OCI-LY1 (cell line): Measurements from ENCODE around the gene BCL2A1.

Experiments
- H2AFZ ChIP-seq: fragments of 200-600 bp; sonication (generic), shearing (Covaris generic); 2 replicates; pipeline ENCODE4 v1.6.0; 2014; ENCODE audit warnings: antibody characterized with exemption, mild to moderate bottlenecking, low read length
- H3F3A ChIP-seq: fragments of 200-600 bp; sonication (generic), shearing (Covaris generic); 2 replicates; pipeline ENCODE4 v1.6.0; 2014; ENCODE audit warnings: mild to moderate bottlenecking, antibody characterized with exemption, low read length, moderate library complexity; ENCODE audit not compliant: insufficient read depth
- H3K27ac ChIP-seq: fragments of 200-600 bp; sonication (generic); 2 replicates; pipeline ENCODE4 v1.5.1; 2014; ENCODE audit warnings: low read length, mixed run types, mild to moderate bottlenecking, low read depth; ENCODE audit not compliant: poor library complexity, severe bottlenecking
- H3K27me3 ChIP-seq: fragments of 200-600 bp; sonication (generic); 2 replicates; pipeline ENCODE4 v1.6.0; 2014; ENCODE audit warnings: antibody characterized with exemption, mild to moderate bottlenecking, low read length, moderate library complexity; ENCODE audit not compliant: insufficient read depth
- H3K36me3 ChIP-seq: fragments of 200-600 bp; sonication (generic); 2 replicates; pipeline ENCODE4 v1.6.1; 2014; ENCODE audit warnings: mild to moderate bottlenecking, antibody characterized with exemption, low read length, moderate library complexity, mixed read lengths; ENCODE audit not compliant: insufficient read depth
- H3K4me1 ChIP-seq: fragments of 200-600 bp; sonication (generic); 2 replicates; pipeline ENCODE4 v1.5.1; 2014; ENCODE audit warnings: mild to moderate bottlenecking, low read length, moderate library complexity; ENCODE audit not compliant: insufficient read depth, severe bottlenecking
- H3K4me2 ChIP-seq: fragments of 200-600 bp; sonication (generic), shearing (Covaris generic); 2 replicates; pipeline ENCODE4 v1.6.1; 2014; ENCODE audit warnings: low read length
- H3K4me3 ChIP-seq: fragments of 200-600 bp; sonication (generic); 2 replicates; pipeline ENCODE4 v1.5.1; 2014; ENCODE audit warnings: low read length, low read depth, mild to moderate bottlenecking, mixed read lengths; ENCODE audit not compliant: poor library complexity, severe bottlenecking
- H3K79me2 ChIP-seq: fragments of 200-600 bp; shearing (Covaris generic); 2 replicates; pipeline ENCODE4 v1.6.1; 2016; ENCODE audit warnings: mixed run types, low read length, mixed read lengths; ENCODE audit not compliant: insufficient read depth
- H3K9ac ChIP-seq: fragments of 200-600 bp; sonication (generic), shearing (Covaris generic); 2 replicates; pipeline ENCODE4 v1.6.1; 2014; ENCODE audit warnings: mild to moderate bottlenecking, low read length, mixed read lengths
- H3K9me2 ChIP-seq: fragments of 200-600 bp; sonication (generic), shearing (Covaris generic); 2 replicates; pipeline ENCODE4 v1.6.1; 2014; ENCODE audit warnings: low read depth, mild to moderate bottlenecking, low read length, mixed read lengths
- H3K9me3 ChIP-seq: fragments of 200-600 bp; shearing (Covaris generic); 2 replicates; pipeline ENCODE4 v1.6.1; 2014; ENCODE audit warnings: low read length, mixed read lengths
- H4K20me1 ChIP-seq: fragments of 200-600 bp; sonication (generic), shearing (Covaris generic); 2 replicates; pipeline ENCODE4 v1.6.0; 2016; ENCODE audit warnings: mild to moderate bottlenecking, low read length; ENCODE audit not compliant: insufficient read depth
- EZH2 ChIP-seq: fragments of 200-600 bp; sonication (generic), shearing (Covaris generic); IDR thresholded peaks from 2 replicates; pipeline ENCODE4 v1.8.0; 2017; ENCODE audit warnings: borderline replicate concordance, mixed run types, mild to moderate bottlenecking, antibody characterized with exemption, low read length, moderate library complexity, mixed read lengths
- TF ChIP-seq, protein P1 (sequence below): fragments of 200-600 bp; sonication (generic), shearing (Covaris generic); IDR thresholded peaks from 2 replicates; pipeline ENCODE4 v1.5.1; 2017; ENCODE audit warnings: mild to moderate bottlenecking, antibody characterized with exemption, low read length, moderate library complexity, mixed read lengths

BCL2A1 gene

GRCh38 chr15:79988448-79989117 lies 17.6 kb upstream of the BCL2A1 start:
- H3K9ac ChIP-seq: no peak overlapping the region
- no peaks in the 10 kb centered on the region for H3K79me2 ChIP-seq
- no peak overlapping the region for H3K4me3 ChIP-seq
- H3K4me1 ChIP-seq: no peaks in the 10 kb centered on the region
- H2AFZ ChIP-seq: no peak overlapping the region
- H3K36me3 ChIP-seq: no peaks in the 10 kb centered on the region; the same call in 1 of the 2 replicates
- H3F3A ChIP-seq: no peaks in the 10 kb centered on the region
- H3K27ac ChIP-seq: no peak overlapping the region
- H3K9me3 ChIP-seq: no peaks in the 10 kb centered on the region
- no peak overlapping the region for H3K4me2 ChIP-seq
- no peak for TF ChIP-seq EZH2
- TF ChIP-seq, protein P1, sequence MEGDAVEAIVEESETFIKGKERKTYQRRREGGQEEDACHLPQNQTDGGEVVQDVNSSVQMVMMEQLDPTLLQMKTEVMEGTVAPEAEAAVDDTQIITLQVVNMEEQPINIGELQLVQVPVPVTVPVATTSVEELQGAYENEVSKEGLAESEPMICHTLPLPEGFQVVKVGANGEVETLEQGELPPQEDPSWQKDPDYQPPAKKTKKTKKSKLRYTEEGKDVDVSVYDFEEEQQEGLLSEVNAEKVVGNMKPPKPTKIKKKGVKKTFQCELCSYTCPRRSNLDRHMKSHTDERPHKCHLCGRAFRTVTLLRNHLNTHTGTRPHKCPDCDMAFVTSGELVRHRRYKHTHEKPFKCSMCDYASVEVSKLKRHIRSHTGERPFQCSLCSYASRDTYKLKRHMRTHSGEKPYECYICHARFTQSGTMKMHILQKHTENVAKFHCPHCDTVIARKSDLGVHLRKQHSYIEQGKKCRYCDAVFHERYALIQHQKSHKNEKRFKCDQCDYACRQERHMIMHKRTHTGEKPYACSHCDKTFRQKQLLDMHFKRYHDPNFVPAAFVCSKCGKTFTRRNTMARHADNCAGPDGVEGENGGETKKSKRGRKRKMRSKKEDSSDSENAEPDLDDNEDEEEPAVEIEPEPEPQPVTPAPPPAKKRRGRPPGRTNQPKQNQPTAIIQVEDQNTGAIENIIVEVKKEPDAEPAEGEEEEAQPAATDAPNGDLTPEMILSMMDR: no peak
- H4K20me1 ChIP-seq: no peaks in the 10 kb centered on the region
- no peaks in the 10 kb centered on the region for H3K27me3 ChIP-seq
- no peaks in the 10 kb centered on the region for H3K9me2 ChIP-seq

DNA sequence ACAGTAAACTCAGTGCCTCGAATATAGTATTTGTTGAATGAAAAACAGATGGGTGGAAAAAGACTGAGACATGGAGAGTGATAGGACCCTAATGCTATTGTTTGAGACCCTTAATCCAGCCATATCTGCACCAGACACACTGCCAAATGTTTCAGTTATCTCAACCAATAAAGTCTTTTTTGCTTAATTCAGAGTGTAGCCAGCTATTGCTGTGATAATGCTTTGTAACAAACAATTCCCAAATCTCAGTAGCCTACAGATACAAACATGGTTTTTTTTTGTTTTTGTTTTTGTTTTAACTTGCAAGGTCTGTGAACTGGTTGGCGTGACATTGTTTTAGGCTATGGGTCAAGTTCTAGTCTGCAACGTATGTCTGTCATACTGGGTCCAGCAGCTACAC lies 17.0 kb upstream of the BCL2A1 start:
- no peaks in the 10 kb centered on the region for H4K20me1 ChIP-seq
- H3K4me1 ChIP-seq: no peaks in the 10 kb centered on the region
- no peaks in the 10 kb centered on the region; the same call in 1 of the 2 replicates for H3K36me3 ChIP-seq
- H2AFZ ChIP-seq: no peak overlapping the region
- no peak overlapping the region for H3K9ac ChIP-seq
- H3F3A ChIP-seq: no peaks in the 10 kb centered on the region
- H3K27ac ChIP-seq: no peak overlapping the region
- no peak for TF ChIP-seq EZH2
- TF ChIP-seq, protein P1: no peak
- H3K9me3 ChIP-seq: no peaks in the 10 kb centered on the region
- H3K27me3 ChIP-seq: no peaks in the 10 kb centered on the region
- H3K9me2 ChIP-seq: no peaks in the 10 kb centered on the region
- H3K79me2 ChIP-seq: no peaks in the 10 kb centered on the region
- no peak overlapping the region for H3K4me3 ChIP-seq
- H3K4me2 ChIP-seq: no peak overlapping the region

DNA sequence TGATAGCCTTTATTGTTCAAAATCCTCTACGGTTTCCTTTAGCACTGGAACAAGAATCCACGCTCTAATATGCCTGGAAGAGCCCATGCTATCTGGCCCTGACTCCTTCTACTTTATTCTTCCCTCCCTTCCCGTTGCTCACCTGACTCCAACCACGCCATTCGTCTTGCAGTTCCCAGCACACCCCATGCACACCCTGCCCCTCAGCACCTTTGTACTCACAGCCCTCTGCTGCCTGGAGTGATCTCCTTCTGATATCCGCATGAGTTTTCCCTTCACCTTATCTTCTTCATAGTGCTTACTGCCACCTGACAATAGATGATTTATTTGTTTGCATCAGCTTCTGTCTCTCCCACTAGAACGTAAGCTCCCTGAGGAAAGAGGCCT lies 16.6 kb upstream of the BCL2A1 start:
- Histone ChIP-seq H3F3A (no peaks in the 10 kb centered on the region), H3K9me3 (no peaks in the 10 kb centered on the region), H2AFZ (no peak overlapping the region)

More for the DNA sequence above, 16.6 kb upstream of the BCL2A1 start:
- no peak overlapping the region for H3K4me2 ChIP-seq
- H3K9ac ChIP-seq: no peak overlapping the region
- H3K27ac ChIP-seq: no peak overlapping the region
- H3K4me3 ChIP-seq: no peak overlapping the region
- no peaks in the 10 kb centered on the region for H4K20me1 ChIP-seq
- no peaks in the 10 kb centered on the region for H3K9me2 ChIP-seq
- H3K36me3 ChIP-seq: no peaks in the 10 kb centered on the region; the same call in 1 of the 2 replicates
- H3K27me3 ChIP-seq: no peaks in the 10 kb centered on the region
- H3K4me1 ChIP-seq: peaks cover 2% of the 10 kb centered on the region
- TF ChIP-seq, protein P1: no peak
- no peak for TF ChIP-seq EZH2
- H3K79me2 ChIP-seq: no peaks in the 10 kb centered on the region
